RKO (cell line): ENCODE data around the gene EPHA10.
A peak's percentile ranks its signal among the peaks of the same experiment; 100 is the strongest.

Experiments
- DNase-seq: peaks from one replicate; pipeline ENCODE4 v3.0.0-alpha.2; 2016; ENCODE audit warnings: low spot score

The EPHA10 gene

DNA sequence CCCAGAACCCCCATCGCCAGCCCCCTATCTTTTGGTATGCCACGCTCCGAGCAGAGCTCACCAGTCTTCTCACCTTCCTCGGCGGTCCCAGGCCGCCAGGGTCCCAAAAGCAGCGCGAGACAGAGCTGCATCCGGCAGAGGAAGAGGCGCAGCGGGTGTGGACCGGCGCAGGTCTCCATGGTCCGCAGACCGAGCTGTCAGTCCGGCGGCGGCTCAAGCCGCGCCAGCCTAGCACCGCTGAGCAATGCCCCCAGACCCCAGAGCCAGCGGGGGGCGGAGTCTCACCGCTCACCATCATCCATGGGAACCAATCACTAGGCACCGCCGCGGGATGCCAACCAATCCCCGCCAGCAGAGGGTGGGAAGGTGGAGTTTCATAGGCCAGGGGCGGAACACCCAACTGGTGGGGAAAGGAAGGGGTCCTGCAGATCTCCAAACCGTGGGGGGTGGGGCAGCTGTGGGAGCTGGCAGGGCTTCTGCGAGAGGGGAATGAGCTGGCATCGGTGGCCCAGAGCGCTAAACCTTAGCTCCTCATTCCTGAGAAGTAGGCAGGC, at the start of gene EPHA10:
Gene EPHA10 (minus strand): TSS at position 233 of the 554 bp plus-strand sequence. CDS start 54 bp downstream, at position 179.
- no peak for DNase-seq

DNA sequence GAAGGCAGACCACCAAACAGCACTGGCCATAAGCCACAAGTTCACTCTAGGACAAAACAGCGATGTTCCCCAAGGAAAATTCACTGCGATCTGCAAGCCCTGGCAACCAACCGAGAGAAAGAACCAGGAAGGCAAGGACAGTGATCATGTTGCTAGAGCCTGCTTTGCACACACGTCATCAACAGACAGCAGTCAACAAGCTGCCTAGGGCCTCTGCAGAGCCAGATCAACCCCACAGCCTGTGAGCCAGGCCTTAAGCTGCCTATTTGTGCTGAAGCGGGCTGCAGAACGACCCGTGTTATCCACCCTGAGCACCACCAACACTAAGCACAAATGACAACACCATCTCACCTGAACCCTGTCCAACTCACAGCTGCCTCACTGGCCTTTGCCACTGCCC, 49.3 kb upstream of the EPHA10 start:
- DNase-seq = no peak

DNA sequence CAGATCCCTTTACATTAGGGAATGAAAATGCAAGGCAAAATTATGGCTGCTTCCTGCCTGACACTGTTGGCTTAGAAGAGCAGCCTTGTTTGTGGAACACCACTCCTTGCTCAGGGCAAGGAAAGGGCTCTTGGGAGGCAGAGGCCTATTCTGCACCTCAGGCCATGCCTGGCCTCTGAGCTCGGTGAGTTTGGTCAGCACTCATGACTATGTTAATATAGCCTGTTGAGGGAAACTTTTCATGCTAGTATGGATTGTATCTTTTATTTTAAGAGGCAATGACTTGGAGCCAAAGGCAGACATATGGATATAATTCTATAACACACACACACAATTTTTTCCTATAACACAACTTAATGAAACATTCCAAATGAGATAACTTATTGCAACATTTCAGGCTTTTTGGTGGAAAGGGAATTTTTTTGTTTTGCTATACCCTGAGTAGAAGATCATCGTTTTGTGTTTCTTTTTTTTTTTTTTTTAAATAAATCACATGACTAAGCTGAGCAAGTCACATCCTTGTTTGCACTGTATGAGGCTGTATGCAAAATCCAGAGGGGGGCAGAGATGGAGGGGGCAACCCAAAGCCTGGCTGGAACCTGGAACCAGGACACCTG, 48.7 kb upstream of the EPHA10 start:
- DNase-seq = no peak

DNA sequence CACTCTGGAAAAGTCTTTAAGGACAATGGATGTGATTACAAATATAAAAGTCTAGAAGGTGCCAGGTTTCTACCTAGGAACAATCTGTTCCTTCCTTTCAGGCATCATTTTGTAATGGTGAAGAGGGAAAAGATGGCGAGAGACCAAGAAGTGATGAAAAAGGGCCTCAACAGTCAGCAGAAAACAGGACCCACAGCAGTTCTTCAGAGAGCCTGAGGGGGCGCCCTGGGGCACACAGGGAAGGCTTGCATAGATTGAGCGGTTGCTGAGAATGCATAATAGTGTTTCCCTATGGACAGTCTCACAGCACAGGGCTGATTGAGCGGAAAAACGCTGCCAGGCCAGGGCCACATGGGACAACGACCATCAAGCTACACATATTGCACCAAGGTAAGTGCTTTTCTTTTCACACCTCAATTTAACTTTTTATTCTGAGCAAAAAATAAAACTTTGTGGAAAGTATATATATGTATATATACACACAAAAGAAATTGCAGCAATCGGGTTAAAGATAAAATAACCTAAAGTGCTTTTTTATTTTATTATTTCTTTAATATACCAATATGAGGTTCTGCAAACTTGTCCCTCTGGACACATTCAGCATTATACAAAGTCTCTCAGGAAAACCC, 46.2 kb upstream of the EPHA10 start:
- DNase-seq = peak; percentile 88

DNA sequence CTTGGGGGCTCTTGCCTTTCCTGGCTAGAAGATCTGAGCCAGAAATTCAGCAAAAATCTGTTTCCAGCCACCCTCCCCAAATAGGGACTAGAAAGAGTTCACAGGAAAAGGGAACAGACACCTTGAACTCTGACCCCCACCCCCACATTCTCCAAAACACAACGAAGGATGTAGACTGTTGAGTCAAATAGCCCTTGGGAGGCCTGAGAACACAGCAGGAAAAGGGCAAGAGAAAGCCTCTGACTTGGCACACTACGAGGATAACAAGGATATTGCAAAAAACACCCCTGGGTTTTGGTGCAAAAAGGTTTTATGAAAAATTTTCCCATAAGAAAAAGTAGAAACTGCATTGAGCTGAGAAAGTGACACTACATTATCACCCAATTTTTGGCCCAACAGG, 45.0 kb upstream of the EPHA10 start:
- no peak for DNase-seq

DNA sequence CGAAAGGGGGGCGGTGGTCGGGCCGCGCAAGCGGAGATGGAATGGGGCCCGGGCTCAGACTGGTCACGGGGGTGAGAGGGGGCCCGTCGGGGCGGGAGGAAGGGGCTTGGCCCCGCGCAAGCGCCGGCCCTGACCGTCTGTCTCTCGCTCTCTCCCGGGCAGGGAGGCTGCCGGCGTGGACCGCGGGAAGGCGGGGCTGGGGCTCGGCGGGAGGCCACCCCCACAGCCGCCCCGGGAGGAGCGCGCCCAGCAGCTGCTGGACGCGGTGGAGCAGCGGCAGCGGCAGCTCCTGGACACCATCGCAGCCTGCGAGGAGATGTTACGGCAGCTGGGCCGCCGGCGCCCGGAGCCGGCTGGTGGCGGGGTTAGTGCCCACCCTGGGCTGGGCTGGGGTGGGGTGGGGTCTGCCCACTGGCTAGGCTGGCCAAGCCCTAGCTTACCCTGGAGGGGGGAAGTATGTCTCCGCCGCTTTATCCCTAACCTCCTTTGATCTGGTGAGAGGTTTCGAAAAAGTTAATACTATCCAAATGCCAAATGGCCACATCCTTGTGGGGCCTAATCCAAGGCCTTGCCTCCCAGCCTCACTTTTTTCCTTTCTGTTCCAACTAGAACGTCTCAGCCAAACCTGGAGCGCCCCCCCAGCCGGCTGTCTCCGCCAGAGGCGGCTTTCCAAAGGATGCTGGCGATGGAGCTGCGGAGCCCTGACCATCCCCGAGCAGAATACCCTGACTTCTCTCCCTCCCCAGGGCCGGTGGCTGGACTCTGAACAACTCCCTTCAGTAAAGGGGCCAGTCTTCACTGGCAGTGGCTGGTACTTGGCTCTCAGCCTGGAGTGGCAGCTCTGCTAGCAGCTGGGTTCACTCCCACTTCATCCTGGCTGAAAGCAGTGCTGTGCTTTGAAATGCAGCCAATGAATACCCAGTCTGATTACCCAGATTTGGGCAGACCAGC, 43.7 kb upstream of the EPHA10 start:
- DNase-seq = peak; percentile 80

DNA sequence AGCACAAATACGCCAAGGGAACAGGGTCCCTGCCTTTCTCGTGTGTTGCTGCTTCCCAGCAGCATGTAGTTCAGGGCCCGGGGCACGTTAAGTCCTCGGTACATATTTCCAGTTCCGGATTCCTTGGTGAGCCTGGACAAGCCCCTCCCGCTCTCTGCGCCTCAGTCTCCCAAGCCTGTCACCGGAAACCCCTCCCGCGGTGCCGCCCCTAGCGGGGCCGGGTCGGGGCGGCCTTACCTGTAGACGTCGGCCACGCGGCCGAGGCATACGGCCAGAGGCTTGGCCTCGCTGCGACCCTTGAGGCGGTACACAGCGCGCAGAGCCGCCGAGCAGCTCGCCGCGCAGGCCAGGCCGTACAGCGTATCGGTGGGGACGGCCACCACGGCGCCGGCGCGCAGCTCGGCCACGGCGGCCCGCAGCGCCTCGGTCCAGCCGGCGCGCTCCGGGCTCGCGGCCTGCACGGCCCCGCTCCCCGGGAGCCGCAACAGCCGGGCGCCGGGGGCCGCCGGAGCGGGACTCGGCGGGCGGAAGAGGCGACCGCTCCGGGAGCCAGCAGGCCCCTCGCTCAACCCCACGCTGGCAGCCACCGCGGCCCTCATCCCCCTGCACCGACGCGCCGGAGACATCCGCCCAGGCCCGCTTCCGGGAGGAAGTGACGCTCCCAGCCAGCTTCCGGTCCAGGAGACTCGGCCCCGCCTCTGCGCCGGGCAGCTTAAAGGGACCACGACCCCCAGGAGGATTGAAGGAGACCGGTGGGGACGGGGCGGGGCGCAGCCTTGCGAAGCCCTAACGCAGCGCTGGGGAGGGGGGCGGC, 42.8 kb upstream of the EPHA10 start, which contains the start of the genes C1orf122 and YRDC:
Gene C1orf122 (plus strand): TSS at position 236 of the 814 bp plus-strand sequence. CDS start 615 bp downstream, outside the sequence.
Gene YRDC (minus strand): TSS at position 654 of the 814 bp plus-strand sequence. CDS start 28 bp downstream, at position 626.
- peak; percentile 93 for DNase-seq

DNA sequence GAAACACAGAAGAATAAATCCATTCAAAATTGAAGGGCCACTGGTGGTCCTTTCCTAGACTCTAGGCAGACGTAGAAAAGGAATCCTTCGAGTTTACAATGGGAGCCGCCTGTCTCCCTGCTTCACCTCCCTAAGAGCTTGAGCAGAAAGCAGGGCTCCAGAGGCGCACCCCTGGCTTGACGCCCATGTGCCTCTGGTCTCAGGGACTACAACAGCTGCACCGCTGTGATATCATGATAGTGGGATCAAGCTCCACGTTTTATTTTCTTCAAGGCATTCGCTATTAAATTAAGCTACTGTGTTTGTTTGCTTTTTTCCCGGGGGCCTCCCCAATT, 42.3 kb upstream of the EPHA10 start:
- peak; percentile 36 for DNase-seq

DNA sequence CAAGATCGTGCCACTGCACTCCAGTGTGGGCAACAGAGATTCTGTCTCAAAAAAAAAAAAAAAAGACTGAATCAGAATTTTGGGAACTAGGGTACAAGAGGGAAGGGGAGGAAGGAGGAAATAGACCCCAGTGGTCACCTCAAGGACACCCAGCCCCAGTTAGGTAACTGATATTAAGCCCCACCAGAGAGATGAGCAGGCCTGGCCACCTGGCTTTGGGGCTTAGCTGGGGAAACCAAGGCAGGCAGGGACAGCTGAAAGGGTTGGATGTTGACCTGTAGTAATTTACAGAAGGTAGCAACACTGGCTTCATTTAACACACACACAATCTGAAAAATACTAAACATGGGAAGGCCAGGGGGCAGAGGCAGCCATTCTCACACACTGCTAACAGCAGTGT, 37.5 kb upstream of the EPHA10 start:
- DNase-seq = no peak

DNA sequence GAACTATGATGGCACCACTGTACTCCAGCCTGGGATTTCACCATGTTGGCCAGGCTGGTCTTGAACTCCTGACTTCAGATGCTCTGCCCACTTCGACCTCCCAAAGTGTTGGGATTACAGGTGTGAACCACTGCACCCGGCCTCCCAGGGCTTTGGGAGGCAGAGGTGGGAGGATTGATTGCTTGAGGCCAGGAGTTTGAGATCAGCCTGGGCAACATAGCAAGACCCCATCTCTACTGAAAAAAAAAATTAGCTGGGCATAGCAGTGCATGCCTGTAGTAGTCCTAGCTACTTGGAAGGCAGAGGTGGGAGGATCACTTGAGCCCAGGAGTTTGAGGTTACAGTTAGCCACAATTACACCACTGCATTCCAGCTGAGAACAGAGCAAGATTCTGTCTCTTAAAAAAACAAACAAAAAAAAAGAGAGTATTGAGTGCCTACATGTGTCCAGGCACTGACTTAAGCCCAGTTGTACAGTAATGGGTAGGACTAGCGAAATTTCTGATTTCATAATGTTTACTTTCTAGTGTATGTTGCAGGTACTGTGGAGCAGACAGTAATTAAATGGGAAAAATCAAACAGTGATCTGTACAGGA, 32.9 kb upstream of the EPHA10 start:
- DNase-seq = no peak

DNA sequence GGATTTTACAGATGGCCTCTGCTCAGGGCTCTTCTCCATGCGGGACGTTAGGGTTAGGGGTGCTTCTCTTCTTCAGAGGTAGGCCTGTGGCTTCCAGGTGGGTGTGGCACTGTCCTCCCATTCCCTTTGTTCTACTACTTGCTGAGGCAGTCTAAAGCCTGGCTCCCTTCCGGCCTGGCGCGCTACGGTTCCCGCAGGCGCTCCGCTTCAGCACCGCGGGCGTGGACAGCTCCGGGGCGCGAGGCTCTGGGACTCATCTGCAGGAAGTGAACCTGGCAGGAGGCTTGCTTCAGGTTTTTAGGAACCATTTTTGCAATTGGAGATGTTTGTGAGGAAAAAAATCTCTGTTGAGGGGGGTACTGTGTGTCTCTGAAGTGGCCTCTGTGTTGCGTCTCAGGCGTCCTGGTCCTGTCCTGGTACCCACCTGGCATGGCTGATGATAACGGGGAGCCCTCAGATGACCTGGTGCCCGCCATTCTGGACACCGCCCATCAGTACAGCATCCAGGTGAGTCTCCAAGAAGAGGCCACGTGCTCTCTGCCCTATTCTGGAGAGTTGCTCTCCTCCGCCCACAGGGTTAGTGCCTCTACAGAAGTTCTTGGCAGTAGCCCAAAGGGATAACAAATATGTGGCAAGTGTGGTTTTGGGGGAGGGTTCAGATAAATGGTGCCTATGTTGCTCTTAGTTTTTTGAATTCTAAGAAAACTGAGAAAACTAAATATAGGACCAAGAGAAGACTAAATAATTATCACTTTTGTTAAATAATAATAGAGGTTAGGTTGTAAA, 30.6 kb upstream of the EPHA10 start:
- peak; percentile 84 for DNase-seq

DNA sequence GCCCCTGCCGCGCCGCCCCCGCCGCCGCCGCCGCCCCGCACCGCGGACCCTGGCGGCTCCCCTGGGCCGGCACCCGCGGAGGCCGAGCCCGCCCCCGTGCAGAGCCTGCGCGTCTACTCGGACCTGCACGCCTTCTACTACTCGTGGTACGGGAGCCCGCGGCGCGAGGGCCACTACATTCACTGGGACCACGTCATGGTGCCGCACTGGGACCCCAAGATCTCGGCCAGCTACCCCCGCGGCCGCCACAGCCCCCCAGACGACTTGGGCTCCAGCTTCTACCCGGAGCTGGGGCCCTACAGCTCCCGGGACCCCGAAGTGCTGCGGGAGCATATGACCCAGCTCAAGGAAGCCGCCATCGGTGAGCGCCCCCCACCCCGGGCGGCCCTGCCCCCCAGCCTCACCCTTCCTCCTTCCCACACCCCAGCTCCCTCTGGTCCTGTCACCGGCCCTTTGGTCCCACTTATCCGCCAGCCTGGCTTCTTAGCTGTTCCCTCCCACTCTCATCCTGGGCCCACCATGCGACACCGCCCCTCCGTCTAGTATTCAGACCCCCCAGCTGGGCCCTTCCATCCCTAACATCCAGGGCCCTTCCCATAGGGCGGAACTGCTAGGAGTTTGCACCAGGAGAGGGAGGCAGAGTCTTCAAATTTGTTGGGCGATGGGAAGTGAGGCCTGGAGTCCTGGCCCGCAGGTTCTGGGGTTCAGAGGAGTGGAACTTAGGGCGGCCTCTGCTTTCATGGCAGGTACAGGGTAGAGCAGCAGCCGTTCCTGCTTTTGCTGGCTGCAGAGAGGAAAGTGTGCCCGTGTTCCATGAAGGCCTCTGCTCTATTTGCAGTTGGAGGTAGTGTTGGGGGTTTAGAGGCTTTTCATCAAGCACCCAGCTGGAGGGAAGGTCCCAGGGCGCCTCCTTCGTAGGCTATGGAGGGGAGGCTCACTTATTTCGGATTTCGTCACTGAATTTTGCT, 29.7 kb upstream of the EPHA10 start:
- peak; percentile 21 for DNase-seq

DNA sequence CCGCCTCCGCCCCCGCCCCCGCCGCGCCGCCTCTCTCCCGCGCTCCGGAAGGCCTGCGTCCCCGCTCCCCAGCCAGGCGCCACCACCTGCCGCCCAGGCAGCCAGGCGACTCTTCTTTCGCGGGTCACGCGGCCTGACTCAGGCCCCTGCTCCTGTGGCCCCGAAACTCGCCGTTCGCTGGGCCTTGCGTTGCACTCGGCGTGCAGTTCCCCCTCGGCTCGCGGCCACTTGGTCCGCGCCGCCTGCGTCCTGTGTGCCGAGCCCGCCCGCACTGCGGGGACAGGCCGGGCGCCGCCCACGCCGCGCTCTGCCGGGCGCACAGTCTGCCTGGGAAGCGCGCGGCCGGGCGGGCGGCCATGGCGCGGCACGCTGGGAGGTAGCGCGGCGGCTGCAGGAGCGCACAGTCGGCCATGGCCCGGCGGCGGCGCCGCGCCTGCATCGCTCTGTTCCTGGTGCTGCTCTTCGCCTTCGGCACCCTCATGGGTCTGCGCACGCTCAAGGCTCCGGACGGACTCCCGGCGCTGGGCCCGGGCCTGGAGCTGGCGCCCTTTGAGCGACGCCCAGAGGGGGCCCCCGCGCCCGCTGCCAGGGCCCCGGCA, 29.0 kb upstream of the EPHA10 start, which contains the start of gene MANEAL:
Gene MANEAL (plus strand): TSS at position 75 of the 599 bp plus-strand sequence. CDS start 336 bp downstream, at position 411.
- peak; percentile 83 for DNase-seq

DNA sequence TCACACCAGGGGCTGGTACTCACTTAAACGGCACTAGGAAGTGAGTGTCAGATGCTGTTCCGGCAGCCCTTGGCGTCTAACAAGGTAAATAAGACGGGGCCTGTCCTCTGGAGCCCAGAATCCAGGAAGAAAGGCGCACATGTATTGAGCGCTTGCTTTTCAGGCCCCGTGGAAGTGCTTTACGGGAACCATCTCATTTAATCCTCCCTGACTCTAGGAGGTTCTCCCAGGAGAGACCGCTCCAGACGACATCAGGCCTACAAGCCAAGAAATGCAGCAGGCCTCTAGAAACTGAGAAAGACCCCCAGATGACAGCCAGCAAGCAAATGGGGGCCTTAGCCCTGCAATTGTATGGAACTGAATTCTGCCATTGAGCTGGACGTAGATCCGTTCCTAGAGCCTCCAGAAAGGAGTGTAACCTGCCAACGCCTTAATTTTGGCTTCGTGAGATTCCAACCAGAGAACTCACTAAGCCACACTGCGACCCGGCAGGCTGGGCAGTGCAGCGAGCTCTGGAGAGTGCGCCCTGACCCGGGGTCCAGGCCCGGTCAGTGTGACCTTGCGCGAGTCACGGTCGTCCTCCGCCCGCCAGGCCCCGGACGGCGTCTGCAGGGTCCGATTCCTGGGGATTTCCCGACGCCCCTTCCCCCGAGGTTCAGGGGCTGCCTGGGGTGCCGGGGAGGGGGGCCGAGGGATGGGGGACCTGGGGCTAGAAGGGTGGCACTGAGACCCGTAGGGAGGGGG, 28.2 kb upstream of the EPHA10 start:
- no peak for DNase-seq

DNA sequence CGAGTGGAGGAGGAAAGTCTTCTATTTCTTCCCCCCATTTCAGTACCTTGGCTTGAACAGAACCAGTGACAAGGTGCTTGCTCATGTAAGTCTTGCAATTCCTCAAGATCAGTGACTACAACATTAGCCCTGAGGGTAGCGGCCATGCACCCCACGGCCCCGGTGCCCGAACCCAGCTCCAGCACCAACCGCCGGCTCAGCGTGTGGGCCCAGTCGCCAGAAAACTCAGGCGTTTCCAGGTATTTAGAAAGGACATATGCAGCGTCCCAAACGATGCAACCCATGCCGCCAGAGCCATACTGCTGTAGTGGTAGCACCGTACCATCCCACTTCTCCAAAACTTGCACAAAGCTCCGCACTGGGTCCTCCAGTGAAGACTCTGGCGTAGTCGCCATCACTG, 17.6 kb upstream of the EPHA10 start:
- DNase-seq = no peak

DNA sequence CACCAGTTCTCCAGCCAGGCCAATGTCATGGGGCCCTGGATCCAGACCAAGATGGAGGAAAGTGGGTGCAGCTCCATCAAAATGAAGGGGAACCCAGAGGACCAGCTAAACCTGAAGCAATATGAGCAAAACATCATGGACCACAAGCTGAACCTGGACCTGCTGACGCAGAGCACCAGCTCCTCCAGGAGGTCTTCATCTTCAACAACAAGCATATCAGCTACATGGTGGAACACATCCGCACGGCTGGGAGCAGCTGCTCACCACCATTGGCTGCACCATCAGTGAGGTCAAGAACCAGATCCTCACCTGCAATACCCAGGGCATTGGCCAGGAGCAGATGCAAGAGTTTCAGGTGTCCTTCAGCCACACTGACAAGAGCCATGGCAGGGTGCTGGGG, 13.7 kb upstream of the EPHA10 start:
- no peak for DNase-seq

DNA sequence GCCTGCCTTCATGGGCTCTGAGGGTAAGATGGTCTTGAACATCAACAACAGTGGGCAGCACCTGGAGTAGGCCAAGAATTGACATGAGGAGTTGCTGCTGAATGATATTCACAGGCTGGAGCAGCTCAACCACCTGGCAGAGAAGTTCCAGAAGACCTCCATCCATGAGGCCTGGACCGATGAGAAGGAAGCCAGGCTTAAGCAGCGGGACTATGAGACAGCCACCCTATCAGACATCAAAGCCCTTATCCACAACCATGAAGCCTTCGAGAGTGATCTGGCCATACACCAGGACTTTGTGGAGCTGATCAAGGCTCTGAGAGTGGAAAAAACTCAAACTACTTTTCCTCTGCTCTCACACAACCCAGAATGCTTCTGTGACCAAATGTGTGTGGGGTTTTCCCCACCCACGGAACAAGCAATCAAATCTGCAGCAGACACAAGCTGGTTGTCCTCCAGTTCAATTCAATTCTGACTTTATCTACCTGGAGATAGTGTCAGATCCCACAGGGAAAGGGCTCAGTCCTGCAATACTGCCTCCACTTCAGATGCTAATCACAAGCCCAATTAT, 12.1 kb upstream of the EPHA10 start:
- no peak for DNase-seq
